Stimulated activated CD4-positive, alpha-beta T cell treated with anti-CD3 and anti-CD28 coated beads, Interleukin-4, amount 100 ng/mL, for 24 hours (primary cell): Measurements from ENCODE around the gene BRMS1.
A peak's percentile ranks its signal among the peaks of the same experiment; 100 is the strongest.
"Not testable (repeated sequence)": the region's sequence is repeated elsewhere in the genome, so short reads cannot be mapped to it uniquely, and the experiment has no call there.

Source experiments
- DNase-seq: peaks from one replicate; pipeline ENCODE4 v3.0.0-alpha.2; 2020

BRMS1 gene

GRCh38 chr11:66362481-66363147 lies 17.7 kb upstream of the BRMS1 start:
- no peak for DNase-seq

DNA sequence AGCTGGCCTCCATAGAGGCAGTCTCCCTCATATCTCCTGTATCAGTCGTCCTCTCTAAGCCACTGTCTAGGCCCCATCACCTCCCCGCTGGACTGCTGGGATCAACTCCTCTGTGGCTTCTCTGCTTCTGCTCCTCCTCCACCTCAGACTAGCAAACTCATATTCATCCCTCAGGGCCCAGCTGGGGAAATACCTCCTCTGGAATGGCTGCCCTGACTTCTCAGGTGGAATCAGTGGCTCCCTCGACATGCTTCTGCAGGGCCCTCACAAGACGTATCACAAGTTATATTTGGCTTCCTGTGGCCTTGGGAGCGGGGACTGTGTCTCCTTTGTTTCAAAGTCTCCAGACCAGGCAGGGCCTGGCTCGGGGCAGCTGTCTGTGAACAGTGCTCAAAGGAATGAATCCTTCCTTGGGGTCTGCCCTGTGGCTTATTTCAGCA lies 16.6 kb upstream of the BRMS1 start:
- DNase-seq, result no peak

DNA sequence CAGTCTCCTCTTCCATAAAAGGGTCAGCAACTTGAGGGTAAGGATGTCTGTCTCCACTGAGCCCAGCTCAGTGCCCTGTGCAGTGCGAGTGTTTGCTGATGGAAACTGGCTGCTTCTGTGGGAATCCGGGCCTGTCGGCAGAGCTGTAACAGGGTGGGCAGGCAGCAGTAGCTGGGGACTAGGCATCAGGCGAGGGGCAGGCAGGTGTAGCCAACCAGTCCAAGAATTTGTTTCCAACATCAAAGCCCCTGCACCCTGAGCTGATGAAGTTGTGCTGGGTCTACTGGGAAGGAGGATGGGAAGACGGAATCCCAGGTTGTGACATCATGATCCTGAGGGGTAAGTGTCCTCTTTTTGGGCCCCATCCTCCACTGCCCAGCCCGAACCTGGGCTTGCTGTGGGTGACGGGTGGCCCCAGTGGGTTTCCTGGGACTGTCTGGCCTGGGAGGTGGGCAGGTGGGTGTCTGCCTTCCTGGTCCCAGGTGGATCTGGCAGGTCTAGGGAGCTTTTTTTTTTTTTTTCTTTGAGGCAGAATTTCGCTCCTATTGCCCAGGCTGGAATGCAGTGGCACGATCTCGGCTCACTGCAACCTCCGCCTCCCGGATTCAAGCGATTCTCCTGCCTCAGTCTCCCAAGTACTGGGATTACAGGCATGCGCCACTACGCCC lies 15.6 kb upstream of the BRMS1 start:
- DNase-seq, result no peak

DNA sequence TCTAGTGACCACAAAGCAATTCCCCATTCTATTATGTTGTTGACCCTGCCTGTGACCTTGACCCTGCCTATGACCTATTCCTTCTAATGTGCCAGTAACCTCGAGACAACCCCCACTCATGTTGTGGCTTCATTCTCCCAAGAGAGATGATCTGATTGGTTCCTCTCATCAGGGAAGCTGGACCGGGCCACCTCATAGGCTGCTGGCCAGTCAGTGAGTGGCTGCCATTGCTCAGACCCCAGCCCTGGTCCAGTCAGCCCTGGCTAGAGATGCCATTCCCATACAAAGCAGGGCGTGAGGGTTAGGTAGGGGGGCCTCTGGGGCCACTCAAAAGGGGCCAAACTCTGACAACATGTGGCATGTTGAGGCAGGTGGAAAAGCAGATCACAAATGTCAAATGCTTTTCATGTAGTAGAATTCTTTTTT lies 14.8 kb upstream of the BRMS1 start:
- DNase-seq, result no peak

GRCh38 chr11:66350560-66351235 lies 5.8 kb upstream of the BRMS1 start:
- DNase-seq, result not testable (repeated sequence)

- DNase-seq, result no peak
Measured at GRCh38 chr11:66349084-66349386, 4.1 kb upstream of the BRMS1 start.

DNA sequence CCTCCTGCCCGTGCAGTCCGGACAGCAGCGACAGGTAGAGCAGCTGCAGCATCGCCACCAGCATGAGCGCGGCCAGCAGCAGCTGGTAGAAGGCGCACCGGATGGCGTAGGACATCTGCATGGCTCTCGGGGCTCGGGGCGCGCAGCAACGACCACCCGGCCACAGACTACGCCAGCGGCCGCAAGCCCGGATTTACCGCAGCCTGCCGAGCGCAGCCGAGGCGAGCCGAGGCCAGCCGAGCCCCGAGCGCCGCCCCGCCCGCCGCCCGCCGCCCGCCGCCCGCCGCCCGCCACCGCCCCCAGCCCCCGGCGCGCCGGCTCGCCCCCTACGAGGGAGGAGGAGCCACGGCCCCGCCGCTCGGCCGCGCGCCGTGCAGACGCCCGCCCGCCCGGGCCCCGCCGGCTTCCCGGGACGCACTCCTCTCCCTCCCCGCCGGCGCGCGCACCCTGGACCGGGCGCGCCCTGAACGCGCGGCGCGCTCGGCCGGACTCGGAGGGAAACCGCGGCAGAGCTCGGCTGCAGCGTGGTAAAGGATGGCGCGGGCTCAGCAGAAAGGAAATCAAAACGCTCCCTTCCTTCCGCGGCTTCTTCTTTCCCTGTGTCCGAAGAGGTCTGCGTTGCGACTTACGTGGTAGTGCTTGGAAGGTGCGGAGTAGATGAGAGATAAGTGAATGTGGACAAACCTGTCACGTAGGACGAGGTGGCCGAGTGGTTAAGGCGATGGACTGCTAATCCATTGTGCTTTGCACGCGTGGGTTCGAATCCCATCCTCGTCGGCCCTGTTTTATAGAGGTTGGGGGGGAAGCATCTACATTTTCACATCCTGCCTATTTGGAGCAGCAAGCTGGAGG lies 2.7 kb upstream of the BRMS1 start, which contains the start of gene B4GAT1:
Gene B4GAT1 (minus strand): TSS at position 205 of the 852 bp plus-strand sequence. CDS start 84 bp downstream, at position 121.
- peak; percentile 89 for DNase-seq

DNA sequence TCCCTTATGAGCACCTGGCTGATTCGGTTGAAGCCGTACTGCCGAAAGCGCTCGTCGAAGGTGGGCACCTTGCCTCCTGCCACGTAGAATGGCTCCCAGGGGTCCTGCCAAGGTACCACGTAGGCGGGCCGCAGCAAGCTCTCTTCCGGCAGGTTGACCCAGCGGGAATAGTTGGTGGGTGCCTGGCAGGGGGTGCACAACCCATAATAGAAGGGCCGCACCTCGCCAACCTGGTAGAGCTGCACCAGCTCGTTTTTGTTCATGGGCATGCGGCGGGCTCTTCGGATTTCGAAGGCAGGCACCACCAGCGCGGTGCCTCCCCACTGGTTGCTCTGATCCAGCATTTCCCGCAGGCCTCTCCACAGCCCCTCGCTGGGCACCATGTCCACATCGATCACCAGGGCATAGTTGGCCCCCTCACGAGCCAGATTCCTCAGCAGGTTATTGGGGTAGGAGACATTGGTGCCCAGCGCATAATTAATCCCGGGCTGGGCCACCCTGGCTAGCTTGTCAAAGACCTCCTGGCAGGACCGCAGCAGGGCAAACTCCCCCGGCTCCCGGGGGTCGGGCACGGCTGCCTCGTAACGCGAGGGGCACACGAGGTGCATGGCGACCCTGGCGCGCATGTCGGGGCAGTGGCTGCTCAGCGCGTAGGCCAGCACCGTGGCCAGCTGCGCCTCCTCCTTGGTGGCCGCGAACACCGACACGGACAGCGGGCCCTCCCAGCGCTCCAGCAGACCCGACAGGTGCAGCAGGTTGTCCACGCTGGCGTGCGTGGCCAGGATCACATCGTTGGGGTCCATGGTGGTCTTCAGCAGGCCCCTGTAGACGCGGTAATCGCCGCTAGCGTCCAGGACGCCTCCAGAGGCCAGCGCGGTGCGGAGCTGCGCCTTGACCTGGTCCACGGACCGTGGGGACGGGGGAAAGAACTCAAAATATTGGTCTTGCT lies 1.8 kb upstream of the BRMS1 start:
- DNase-seq, result no peak

DNA sequence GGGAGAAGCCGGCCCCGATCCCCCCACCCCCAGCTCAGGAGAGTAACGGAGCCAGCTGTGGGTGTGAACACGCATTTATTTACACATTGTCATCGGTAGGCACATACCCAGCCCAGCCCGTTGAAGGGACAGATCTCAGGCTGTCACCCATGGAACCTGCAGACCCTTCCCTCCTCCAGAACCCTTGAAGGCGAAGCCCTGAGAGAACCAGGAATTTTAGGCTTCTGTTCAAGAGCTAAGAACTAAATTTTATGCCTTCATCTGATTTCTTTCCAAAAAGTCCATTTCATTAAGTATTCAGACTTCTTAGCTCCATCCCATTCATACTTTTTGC lies 379 bp upstream of the BRMS1 start:
- DNase-seq, result no peak

GRCh38 chr11:66343176-66343575 lies 1.7 kb downstream of the BRMS1 start:
- DNase-seq, result no peak

DNA sequence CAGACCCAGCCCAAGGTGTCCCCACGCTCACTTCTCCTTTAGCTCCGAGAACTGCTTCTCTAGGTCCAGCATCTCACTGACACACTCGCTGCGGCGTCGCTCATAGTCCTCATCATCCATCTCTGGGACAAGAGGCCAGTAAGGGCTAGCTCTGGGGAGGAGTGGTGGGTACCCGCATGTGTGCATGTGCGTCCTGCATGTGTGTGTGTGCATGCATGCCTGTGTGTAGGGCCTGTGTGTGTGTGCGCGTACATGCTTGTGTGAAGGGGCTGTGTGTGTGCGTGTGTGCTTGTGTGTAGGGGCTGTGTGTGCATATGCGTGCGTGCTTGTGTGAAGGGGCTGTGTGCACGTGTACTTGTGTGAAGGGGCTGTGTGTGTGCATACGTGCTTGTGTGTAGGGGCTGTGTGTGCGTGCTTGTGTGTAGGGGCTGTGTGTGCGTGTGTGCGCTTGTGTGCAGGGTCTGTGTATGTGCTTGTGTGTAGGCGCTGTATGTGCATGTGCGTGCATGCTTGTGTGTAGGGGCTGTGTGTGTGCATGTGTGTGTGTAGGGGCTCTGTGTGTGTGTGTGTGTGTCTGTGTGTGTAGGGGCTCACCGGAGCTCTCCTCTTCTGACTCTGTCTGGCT lies 3.3 kb downstream of the BRMS1 start:
- no peak for DNase-seq

GRCh38 chr11:66340596-66341501 lies 4.1 kb downstream of the BRMS1 start:
- DNase-seq, result no peak

DNA sequence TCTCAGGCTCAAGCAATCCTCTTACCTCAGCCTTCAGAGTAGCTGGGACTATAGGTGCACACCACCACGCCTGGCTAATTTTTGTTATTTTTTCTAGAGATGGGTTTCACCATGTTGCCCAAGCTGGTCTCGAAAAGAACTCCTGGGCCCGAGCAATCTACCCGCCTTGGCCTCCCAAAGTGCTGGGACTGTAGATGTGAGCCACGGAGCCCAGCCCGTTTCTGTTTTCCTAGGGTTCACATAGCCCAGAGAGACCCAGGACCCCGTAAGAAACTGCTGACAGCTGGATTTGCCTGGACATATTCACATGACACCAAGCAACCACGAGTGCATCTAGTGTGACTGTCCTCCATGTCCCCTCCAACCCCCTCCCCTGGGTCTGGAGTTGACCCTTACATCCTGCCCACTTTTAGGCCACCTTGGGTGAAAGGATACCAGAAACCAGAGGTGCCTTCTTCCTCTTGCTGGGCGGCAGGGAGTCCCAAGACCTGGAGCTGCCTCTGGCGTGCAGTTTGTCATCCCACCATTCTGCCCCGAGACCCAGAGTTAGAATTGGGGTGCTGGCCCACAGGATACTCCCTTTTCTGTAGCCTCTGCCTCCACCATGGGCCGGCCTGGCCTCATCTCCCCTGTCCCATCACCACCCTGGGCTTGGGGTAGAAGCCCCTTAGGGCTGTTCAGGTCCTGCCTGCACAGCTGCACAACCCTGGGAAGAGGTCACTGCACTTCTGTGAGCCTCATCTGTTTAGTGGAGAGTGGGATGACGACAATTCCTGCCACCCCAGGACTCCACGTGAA lies 5.0 kb downstream of the BRMS1 start:
- DNase-seq, result no peak

GRCh38 chr11:66339162-66339675 lies 5.7 kb downstream of the BRMS1 start:
- no peak for DNase-seq

DNA sequence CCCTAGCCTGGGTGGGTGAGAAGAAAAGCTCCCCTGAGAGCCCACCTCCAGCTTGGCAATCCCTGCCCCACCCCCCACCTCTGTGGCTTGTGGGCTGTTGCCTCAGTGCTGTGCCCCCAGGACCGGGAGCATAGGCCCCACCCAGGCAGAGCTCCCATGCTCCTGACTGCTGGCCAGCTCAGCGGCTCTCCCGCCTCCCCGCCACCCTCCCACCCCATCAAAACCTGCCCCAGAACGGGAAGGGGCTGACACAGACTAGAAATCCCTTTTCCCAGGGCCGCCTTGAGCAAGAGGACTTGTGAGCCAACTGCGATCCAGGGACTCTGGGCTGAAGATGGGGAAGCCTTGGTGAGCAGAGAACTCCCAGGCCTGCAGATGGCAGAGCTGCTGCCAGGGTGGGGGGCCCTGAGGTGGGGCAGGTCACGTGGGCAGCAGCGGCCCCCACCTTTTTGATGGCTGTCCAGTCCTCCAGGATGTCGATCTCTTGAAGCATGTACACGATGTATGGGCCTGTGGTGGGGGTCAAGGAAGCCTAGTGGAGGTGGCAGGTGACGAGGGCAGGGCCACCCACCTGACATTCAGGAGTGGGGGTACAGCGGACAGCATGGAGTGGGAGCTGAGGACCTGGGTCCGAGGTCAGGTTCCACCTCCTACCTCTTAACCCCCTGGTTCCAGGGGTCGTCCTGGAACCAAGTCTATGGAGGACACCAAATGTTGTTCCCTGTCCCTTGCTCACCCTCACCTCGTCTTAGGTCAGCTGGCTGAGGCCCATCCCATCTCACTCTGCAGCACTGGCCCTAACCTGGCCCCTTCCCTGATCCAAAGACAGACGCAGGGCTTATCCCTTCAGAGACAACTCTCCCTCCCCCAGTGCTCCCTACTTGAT lies 6.4 kb downstream of the BRMS1 start:
- no peak for DNase-seq

DNA sequence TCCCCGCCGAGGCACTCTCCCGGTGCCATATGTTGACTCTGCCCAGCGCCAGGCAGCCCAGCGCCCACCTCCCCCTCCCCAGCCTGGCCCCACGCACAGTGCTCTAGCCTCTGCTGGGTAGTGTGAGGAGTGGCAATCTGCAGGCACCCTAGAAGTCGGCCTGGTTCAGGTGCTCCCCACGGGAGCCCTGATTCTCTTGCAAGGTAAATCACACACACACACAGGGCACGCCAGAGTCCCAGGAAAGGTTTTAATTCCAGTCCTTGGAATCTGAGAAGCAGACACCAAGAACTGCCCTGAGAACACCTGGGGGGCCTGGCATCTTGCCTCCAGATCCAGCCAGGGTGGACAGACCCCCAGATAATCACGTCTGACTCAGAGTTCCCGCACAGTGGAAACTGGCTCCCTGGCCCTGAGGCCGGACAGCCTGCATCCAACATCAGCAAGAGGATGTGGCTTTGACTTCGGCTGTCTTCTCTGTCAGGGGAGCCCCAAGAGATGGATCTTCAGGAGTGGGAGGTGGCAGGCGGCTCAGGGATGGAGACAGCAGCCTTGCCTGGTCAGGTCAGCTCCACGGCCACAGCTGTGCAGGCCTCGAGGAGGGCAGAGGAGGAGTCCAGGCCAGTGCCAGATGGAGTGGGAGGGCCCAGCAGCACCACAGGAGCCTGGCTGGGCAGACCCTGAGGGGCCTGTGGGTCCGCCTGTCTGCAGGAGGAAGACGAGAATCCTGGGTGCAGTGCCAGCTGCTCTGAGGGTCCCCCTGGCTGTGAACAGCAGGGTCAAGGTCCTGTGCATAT lies 7.6 kb downstream of the BRMS1 start:
- DNase-seq, result no peak
